ENCODE results near the gene RESP18.

RESP18 gene

DNA sequence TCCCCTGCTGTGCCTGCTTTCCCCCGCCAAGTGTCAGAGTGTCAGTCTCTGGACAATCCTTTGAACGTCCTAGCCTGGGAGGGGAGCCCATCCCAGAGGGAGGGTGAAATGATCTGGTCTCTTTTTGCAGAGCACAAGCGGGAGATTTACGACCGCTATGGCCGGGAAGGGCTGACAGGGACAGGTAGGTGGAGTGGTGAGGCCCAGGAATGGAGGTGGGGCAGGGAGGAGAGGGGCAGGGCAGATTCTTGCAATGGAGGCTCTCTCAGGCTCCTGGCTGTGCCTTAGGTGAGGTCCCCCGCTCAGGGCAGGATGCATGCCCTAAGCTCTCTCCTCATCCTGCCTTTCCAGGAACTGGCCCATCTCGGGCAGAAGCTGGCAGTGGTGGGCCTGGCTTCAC, 51.0 kb downstream of the RESP18 start:
- DNase-seq (ENCODE audit: low read depth, low spot score): no peak
- H3K4me3 ChIP-seq (ENCODE audit: low read length): no peak overlapping the region

- no peak for DNase-seq (ENCODE audit: low read depth, low spot score)
- H3K4me3 ChIP-seq (ENCODE audit: low read length): no peak overlapping the region
Measured at GRCh38 chr2:219280651-219281050, 51.9 kb downstream of the RESP18 start.

GRCh38 chr2:219279916-219280516, 52.5 kb downstream of the RESP18 start:
- no peak for DNase-seq (ENCODE audit: low read depth, low spot score)
- H3K4me3 ChIP-seq (ENCODE audit: low read length): peak overlapping the region; percentile 71

- H3K4me3 ChIP-seq (ENCODE audit: low read length): peak within 1 kb of the TSS; percentile 71
- DNase-seq (ENCODE audit: low read depth, low spot score): peak; percentile 93
Measured at GRCh38 chr2:219279151-219279915, 53.2 kb downstream of the RESP18 start, which contains the start of gene DNAJB2. DNAJB2 (plus strand) TSS chr2:219279366; CDS start chr2:219279834, 468 bp downstream.

- no peak for DNase-seq (ENCODE audit: low read depth, low spot score)
- H3K4me3 ChIP-seq (ENCODE audit: low read length): peak overlapping the region; percentile 71
Measured at GRCh38 chr2:219278655-219279150, 53.8 kb downstream of the RESP18 start.

DNA sequence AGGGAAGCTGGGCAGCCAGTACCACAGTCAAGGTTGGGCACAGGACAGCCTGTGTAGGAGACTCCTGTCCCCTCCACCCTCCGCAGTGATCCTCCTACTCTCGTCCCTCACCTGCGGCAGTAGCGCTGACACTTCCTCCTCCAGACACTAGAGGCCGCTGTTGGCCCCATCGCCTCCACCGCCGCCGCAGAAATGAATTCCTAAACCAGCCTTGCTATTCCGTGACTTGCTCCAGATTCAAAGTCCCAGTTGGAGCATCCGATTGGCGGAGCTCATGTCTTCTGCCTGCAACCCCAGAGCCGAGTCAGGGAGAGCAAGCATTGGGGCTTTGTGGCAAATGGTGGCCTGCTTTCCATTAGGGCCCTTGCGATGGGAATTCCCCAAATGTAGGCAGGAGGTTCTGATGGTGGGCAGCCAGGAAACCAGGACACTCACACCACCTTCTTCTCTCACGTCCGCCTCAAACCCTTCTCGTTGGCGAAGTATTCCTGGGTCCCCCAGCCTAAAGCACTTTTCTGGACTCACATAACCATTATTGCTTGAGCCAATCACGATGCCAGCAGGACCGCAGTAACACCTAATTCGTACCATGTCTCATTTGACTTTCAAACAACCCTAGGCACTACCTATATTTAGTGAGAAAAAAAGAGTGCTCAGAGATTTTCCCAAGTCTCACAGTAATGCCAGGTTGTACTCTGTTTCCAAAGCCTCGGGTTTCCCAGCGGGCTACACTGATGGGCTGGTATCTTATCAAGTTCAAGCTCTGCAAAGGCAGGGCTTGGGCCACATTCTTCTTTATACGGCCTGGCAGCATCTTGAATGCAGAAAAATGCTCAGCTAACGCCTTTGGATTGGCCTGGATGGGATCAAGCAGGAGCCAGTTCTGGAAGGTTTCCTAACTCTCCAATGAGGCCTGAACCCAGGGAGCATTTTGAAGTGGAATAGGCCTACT, 54.6 kb downstream of the RESP18 start:
- DNase-seq (ENCODE audit: low read depth, low spot score): peak; percentile 28
- H3K4me3 ChIP-seq (ENCODE audit: low read length): peak overlapping the region; percentile 31; the same call in 1 of the 2 replicates
